H1 (cell line): ENCODE data around the gene CCL23.

Experiments used
- CTCF ChIP-seq, 3 experiments: IDR thresholded peaks; 1 replicate in 2 of 3; 2 replicates in 1 of 3; pipeline versions ENCODE4 v1.5.1 to v1.6.1; 2011; ENCODE audit warnings: low read length in 3 of 3, mild to moderate bottlenecking in 3 of 3, inconsistent platforms in 2 of 3, low read depth in 1 of 3, moderate library complexity in 1 of 3; ENCODE audit not compliant: insufficient read depth in 1 of 3; ENCODE audit errors: control extremely low read depth in 1 of 3
- EP300 ChIP-seq, 2 experiments: IDR thresholded peaks; 1 replicate in 1 of 2; 2 replicates in 1 of 2; pipeline ENCODE4 v1.6.1; 2011 to 2012; ENCODE audit warnings: low read depth in 2 of 2, low read length in 2 of 2, mild to moderate bottlenecking in 2 of 2, borderline replicate concordance in 1 of 2, inconsistent platforms in 1 of 2, moderate library complexity in 1 of 2
- MAX ChIP-seq: IDR thresholded peaks from 2 replicates; pipeline ENCODE4 v1.6.1; 2012; ENCODE audit warnings: inconsistent platforms
- POLR2AphosphoS5 ChIP-seq: IDR thresholded peaks from 2 replicates; pipeline ENCODE4 v1.6.1; 2011; ENCODE audit warnings: low read depth, low read length
- SP1 ChIP-seq: IDR thresholded peaks from 2 replicates; pipeline ENCODE4 v1.6.1; 2011; ENCODE audit warnings: low read depth, low read length
- USF2 ChIP-seq: IDR thresholded peaks from 2 replicates; pipeline ENCODE4 v1.6.1; 2011; ENCODE audit warnings: low read length, improper control_type of control experiment

GRCh38 chr17:35972535-35972934 lies 45.2 kb downstream of the CCL23 start:
- TF ChIP-seq CTCF (IDR thresholded peaks at IDR 0.05; ENCODE audit: control extremely low read depth in 1 of 3, insufficient read depth in 1 of 3, low read depth in 1 of 3, low read length in 3 of 3) (no peak), MAX (no peak), POLR2AphosphoS5 (no peak), SP1 (no peak), EP300 (IDR thresholded peaks at IDR 0.05; ENCODE audit: borderline replicate concordance in 1 of 2, low read depth in 2 of 2, low read length in 2 of 2) (no peak), USF2 (no peak)
